HepG2 (cell line): Measurements from ENCODE around the gene TRIM34. TPM values are rescaled to one million over a fixed set of nuclear protein-coding genes. Genes with fewer than 3 reads are reported as not detected.

Experiments
- ATAC-seq: fragments of 200-7000 bp; cut with Tn5 transposase; 3 replicates; pipeline ENCODE4 v1.9.1; 2020; ENCODE audit warnings: mild to moderate bottlenecking, moderate library complexity
- BruUV-seq: library from RNA; stranded (reverse); fragments of 400-500 nt; replicated peaks from 2 replicates; lab custom pipeline; 2021; lab: Mats Ljungman, UMichigan
- CTCF ChIA-PET: fragments of 300-600 bp; formaldehyde crosslinking; extraction: SDS; loops from one replicate; lab custom pipeline; 2021; ENCODE audit warnings: low total read pairs, inconsistent platforms, low intra/inter-chr PET ratio; lab: Yijun Ruan, JAX
- POLR2A ChIA-PET: fragments of 350-600 bp; sonication (Branson Sonifier 250); formaldehyde crosslinking; loops from one replicate; lab custom pipeline; 2020; ENCODE audit warnings: antibody characterized with exemption, inconsistent platforms; lab: Yijun Ruan, JAX
- DNase-seq: peaks from one replicate; pipeline ENCODE4 v3.0.0-alpha.2; 2015; ENCODE audit warnings: low spot score
- FAIRE-seq: peaks from 3 replicates; lab custom pipeline; 2011; peaks lifted over from hg19 to GRCh38; lab: Jason Lieb, UNC
- H2AFZ ChIP-seq: one replicate; pipeline ENCODE4 v1.6.1; 2011; ENCODE audit warnings: low read length, inconsistent platforms
- H3K27ac ChIP-seq: fragments of 300-600 bp; 3 replicates; pipeline ENCODE4 v1.8.0; 2011; ENCODE audit warnings: mixed run types, mild to moderate bottlenecking, mixed read lengths, low read length, inconsistent platforms; ENCODE audit not compliant: insufficient read depth; ENCODE audit errors: extremely low read length
- H3K27me3 ChIP-seq, 2 experiments: fragments of 200-600 bp in 1 of 2; 2 replicates in 1 of 2; 3 replicates in 1 of 2; pipeline versions ENCODE4 v1.6.0 to v1.8.0; 2011; ENCODE audit warnings: low read length in 2 of 2, mild to moderate bottlenecking in 2 of 2, moderate library complexity in 2 of 2, inconsistent platforms in 1 of 2; ENCODE audit not compliant: insufficient read depth in 2 of 2, control insufficient read depth in 1 of 2
- H3K36me3 ChIP-seq, 2 experiments: fragments of 200-600 bp in 1 of 2; replicated peaks in 1 of 2; 2 replicates in 1 of 2; 3 replicates in 1 of 2; pipeline versions ENCODE4 v1.5.1 to v1.8.0; 2011; ENCODE audit warnings: low read length in 2 of 2, inconsistent platforms in 1 of 2; ENCODE audit not compliant: insufficient read depth in 2 of 2, control insufficient read depth in 1 of 2
- H3K4me1 ChIP-seq: 2 replicates; pipeline ENCODE4 v1.5.1; 2012; ENCODE audit warnings: low read length, inconsistent platforms; ENCODE audit not compliant: insufficient read depth
- H3K4me2 ChIP-seq: 2 replicates; pipeline ENCODE4 v1.6.0; 2011; ENCODE audit warnings: low read depth, low read length, inconsistent platforms
- H3K4me3 ChIP-seq, 3 experiments: fragments of 200-600 bp in 1 of 3; sonication (generic), shearing (Covaris generic) in 1 of 3; replicated peaks in 1 of 3; 2 replicates each; pipeline ENCODE4 v1.5.1; 2011 to 2016; ENCODE audit warnings: low read length in 3 of 3, inconsistent platforms in 2 of 3, low read depth in 2 of 3, mild to moderate bottlenecking in 2 of 3, control low read depth in 1 of 3, mixed read lengths in 1 of 3; ENCODE audit not compliant: insufficient read depth in 1 of 3
- H3K79me2 ChIP-seq: one replicate; pipeline ENCODE4 v1.6.1; 2011; ENCODE audit warnings: low read length, inconsistent platforms; ENCODE audit not compliant: insufficient read depth
- H3K9ac ChIP-seq: 2 replicates; pipeline ENCODE4 v1.6.0; 2011; ENCODE audit warnings: mild to moderate bottlenecking, low read depth, low read length, inconsistent platforms; ENCODE audit not compliant: insufficient read depth
- H3K9me3 ChIP-seq: 2 replicates; pipeline ENCODE4 v1.5.1; 2012; ENCODE audit warnings: mild to moderate bottlenecking, low read length
- H4K20me1 ChIP-seq: 2 replicates; pipeline ENCODE4 v1.6.0; 2011; ENCODE audit warnings: inconsistent platforms, mild to moderate bottlenecking, low read length, moderate library complexity; ENCODE audit not compliant: insufficient read depth
- AGO1 ChIP-seq: fragments of 200-400 bp; formaldehyde crosslinking; IDR thresholded peaks from 2 replicates; pipeline ENCODE4 v1.6.1; 2017; ENCODE audit warnings: mild to moderate bottlenecking, low read depth, low read length, moderate library complexity; ENCODE audit not compliant: poor library complexity, severe bottlenecking
- DDIT3 ChIP-seq: sonication (generic); formaldehyde crosslinking; IDR thresholded peaks from 2 replicates; pipeline ENCODE4 v1.4.0; 2020; ENCODE audit warnings: mild to moderate bottlenecking, missing genetic modification reagents
- FOXA1 ChIP-seq, 2 experiments: fragments of 450-650 bp in 1 of 2; sonication (generic) in 1 of 2; formaldehyde crosslinking in 1 of 2; IDR thresholded peaks; 2 replicates each; pipeline versions ENCODE4 v1.4.0 to v1.6.1; 2016 to 2020; ENCODE audit warnings: missing genetic modification reagents in 1 of 2
- FOXK1 ChIP-seq: sonication (generic); formaldehyde crosslinking; IDR thresholded peaks from 2 replicates; pipeline ENCODE4 v1.4.0; 2020; ENCODE audit warnings: low read depth, missing genetic modification reagents, borderline replicate concordance
- MTA1 ChIP-seq: sonication (generic); formaldehyde crosslinking; IDR thresholded peaks from 2 replicates; pipeline ENCODE4 v1.4.0; 2020; ENCODE audit warnings: missing genetic modification reagents, mild to moderate bottlenecking, borderline replicate concordance
- NPAS2 ChIP-seq: sonication (generic); formaldehyde crosslinking; IDR thresholded peaks from 2 replicates; pipeline ENCODE4 v1.8.0; 2022; ENCODE audit warnings: mild to moderate bottlenecking, missing genetic modification reagents, borderline replicate concordance
- PCBP1 ChIP-seq: fragments of 200-400 bp; formaldehyde crosslinking; IDR thresholded peaks from 2 replicates; pipeline ENCODE4 v1.6.1; 2017; ENCODE audit warnings: mild to moderate bottlenecking, low read depth, low read length, borderline replicate concordance
- PRMT3 ChIP-seq: sonication (generic); formaldehyde crosslinking; IDR thresholded peaks from 2 replicates; pipeline ENCODE4 v1.8.1; 2022; ENCODE audit warnings: low read depth, mild to moderate bottlenecking, moderate library complexity, missing genetic modification reagents, borderline replicate concordance
- RFXAP ChIP-seq: sonication (generic); formaldehyde crosslinking; IDR thresholded peaks from 2 replicates; pipeline ENCODE4 v1.4.0; 2020; ENCODE audit warnings: missing genetic modification reagents, borderline replicate concordance
- SIX1 ChIP-seq: sonication (generic); formaldehyde crosslinking; IDR thresholded peaks from 2 replicates; pipeline ENCODE4 v1.4.0; 2020; ENCODE audit warnings: missing genetic modification reagents, borderline replicate concordance
- ZBTB20 ChIP-seq: sonication (generic); formaldehyde crosslinking; IDR thresholded peaks from 2 replicates; pipeline ENCODE4 v1.8.1; 2023; ENCODE audit warnings: missing genetic modification reagents, low read depth, mild to moderate bottlenecking, borderline replicate concordance
- ZFP62 ChIP-seq: sonication (generic); formaldehyde crosslinking; IDR thresholded peaks from 2 replicates; pipeline ENCODE4 v1.4.0; 2020; ENCODE audit warnings: missing genetic modification reagents
- ZIK1 ChIP-seq: sonication (generic); formaldehyde crosslinking; IDR thresholded peaks from 2 replicates; pipeline ENCODE4 v1.5.0; 2020; ENCODE audit warnings: mild to moderate bottlenecking, low read depth, missing genetic modification reagents, borderline replicate concordance
- ZNF276 ChIP-seq: sonication (generic); formaldehyde crosslinking; IDR thresholded peaks from 2 replicates; pipeline ENCODE4 v1.4.0; 2020; ENCODE audit warnings: mild to moderate bottlenecking, low read depth, missing genetic modification reagents
- ZNF343 ChIP-seq: sonication (generic); formaldehyde crosslinking; IDR thresholded peaks from 2 replicates; pipeline ENCODE4 v1.4.0; 2020; ENCODE audit warnings: mild to moderate bottlenecking, missing genetic modification reagents
- ZNF431 ChIP-seq: sonication (generic); formaldehyde crosslinking; IDR thresholded peaks from 2 replicates; pipeline ENCODE4 v1.9.0; 2022; ENCODE audit warnings: missing genetic modification reagents, low read depth, mild to moderate bottlenecking, borderline replicate concordance
- ZNF484 ChIP-seq: sonication (generic); formaldehyde crosslinking; IDR thresholded peaks from 2 replicates; pipeline ENCODE4 v1.5.1; 2020; ENCODE audit warnings: mild to moderate bottlenecking, low read depth, missing genetic modification reagents, borderline replicate concordance
- WGBS: methylation state at CpG from one replicate; pipeline ENCODE4 v1.1.6; 2017; ENCODE audit warnings: low lambda C conversion rate; 5-methylcytosine and 5-hydroxymethylcytosine counted together
- in situ Hi-C: cut with HindIII; loops from 2 replicates; pipeline ENCODE4 v1.10.0; 2017; ENCODE audit warnings: low pct_unique_long_range_greater_than_20kb; ENCODE audit not compliant: extremely low pct_ligation_motif_present
- intact Hi-C: fragments of 100-400 bp; cut with micrococcal nuclease; formaldehyde crosslinking; loops from one replicate; pipeline ENCODE4 v1.10.0; 2022; ENCODE audit not compliant: unreplicated experiment
- polyA plus RNA-seq, 8 experiments: library from polyadenylated mRNA; depleted of rRNA in 3 of 8; stranded (reverse) in 7 of 8; unstranded in 1 of 8; fragments of >200 nt; fragmentation: Illumina TruSeq in 4 of 8; extraction: Trizol in 4 of 8; gene quantifications; 2 replicates each; pipeline versions ENCODE4 v1.2.1 to v1.2.3, GENCODE V29; 2011 to 2016; ENCODE audit warnings: low read depth in 4 of 8, missing spikeins in 1 of 8, mixed read lengths in 1 of 8; ENCODE audit not compliant: insufficient read depth in 1 of 8
- total RNA-seq, 5 experiments: library from RNA; depleted of rRNA; stranded (reverse); fragments of >200 nt; fragmentation: Illumina TruSeq; extraction: Trizol; gene quantifications; 2 replicates each; pipeline ENCODE4 v1.2.3, GENCODE V29; 2016; ENCODE audit warnings: low read depth in 1 of 5

TRIM34 gene
- total and polyA plus RNA-seq, 2 of the 13 experiments (the other 11 are each of a cell fraction or from before 2014, with no cell fraction given), result 0.13 to 0.42 TPM

- H3K4me2 ChIP-seq, result no peak overlapping the region
- H3K27me3 ChIP-seq, result 0 out of 5 replicates have a peak, but pooled peaks cover 0 to 5% of the 10 kb centered on the region in 2 experiments
- H3K9ac ChIP-seq, result no peak overlapping the region
- no peak for DNase-seq
- POLR2A ChIA-PET, result no interaction called here
- CTCF ChIA-PET, result no interaction called here
- intact Hi-C loops (no loop called here), in situ Hi-C loops (no loop called here)
- H4K20me1 ChIP-seq, result no peaks in the 10 kb centered on the region
- no peak overlapping the region for H3K27ac ChIP-seq
- BruUV-seq, result no TSS peak
- H3K4me1 ChIP-seq, result peaks cover 8% of the 10 kb centered on the region
- no peak overlapping the region for H2AFZ ChIP-seq
- no peaks in the 10 kb centered on the region for H3K9me3 ChIP-seq
- no peaks in the 10 kb centered on the region for H3K79me2 ChIP-seq
- TF ChIP-seq ZNF431 (CRISPR knock-in tag), result no peak
- TF ChIP-seq ZBTB20 (CRISPR knock-in tag), result no peak
- TF ChIP-seq ZNF343 (CRISPR knock-in tag), result no peak
- no peak for TF ChIP-seq NPAS2 (CRISPR knock-in tag)
- no peak for TF ChIP-seq ZIK1 (CRISPR knock-in tag)
- no peak for TF ChIP-seq ZFP62 (CRISPR knock-in tag)
- TF ChIP-seq ZNF276 (CRISPR knock-in tag), result no peak
- TF ChIP-seq ZNF484 (CRISPR knock-in tag), result no peak
- TF ChIP-seq AGO1, result no peak
- no peak for TF ChIP-seq FOXA1 (IDR thresholded peaks at IDR 0.05)
- TF ChIP-seq FOXA1 (CRISPR knock-in tag; IDR thresholded peaks at IDR 0.05), result no peak
- no peak for TF ChIP-seq PCBP1
- no peak for TF ChIP-seq SIX1 (CRISPR knock-in tag)
- TF ChIP-seq FOXK1 (CRISPR knock-in tag), result no peak
- no peak for TF ChIP-seq RFXAP
- no peak for TF ChIP-seq PRMT3 (CRISPR knock-in tag)
- no peak for TF ChIP-seq MTA1 (CRISPR knock-in tag)
- no peak for TF ChIP-seq DDIT3 (CRISPR knock-in tag)
- WGBS, result 28% methylated on average over 5 of the region's 5 CpGs
- no peak for FAIRE-seq
- no peak for ATAC-seq
- no peak overlapping the region for H3K4me3 ChIP-seq
- H3K36me3 ChIP-seq, result no peaks in the 10 kb centered on the region
Measured at GRCh38 chr11:5626196-5626595, 1.4 kb downstream of the TRIM34 start.
